ENCODE measurements around the gene TKT. TPM values are rescaled to one million over a fixed set of nuclear protein-coding genes. Genes with fewer than 3 reads are reported as not detected.
"Not testable (repeated sequence)": the region's sequence is repeated elsewhere in the genome, so short reads cannot be mapped to it uniquely, and the experiment has no call there.

Gene TKT
- total RNA-seq, 1 donor = 1,326 TPM

GRCh38 chr3:53260286-53260785 is 4.5 kb upstream of the TKT start:
- no peak for DNase-seq (ENCODE audit: low read depth in 2 of 3, low spot score in 2 of 3)

GRCh38 chr3:53259427-53260259 is 3.8 kb upstream of the TKT start:
- DNase-seq (ENCODE audit: low read depth in 2 of 3, low spot score in 2 of 3) = no peak

GRCh38 chr3:53258600-53259426 is 3.0 kb upstream of the TKT start:
- DNase-seq (ENCODE audit: low read depth in 2 of 3, low spot score in 2 of 3) = no peak

- no peak for DNase-seq (ENCODE audit: low read depth in 2 of 3, low spot score in 2 of 3)
Measured at GRCh38 chr3:53257465-53257864, 1.6 kb upstream of the TKT start.

DNA sequence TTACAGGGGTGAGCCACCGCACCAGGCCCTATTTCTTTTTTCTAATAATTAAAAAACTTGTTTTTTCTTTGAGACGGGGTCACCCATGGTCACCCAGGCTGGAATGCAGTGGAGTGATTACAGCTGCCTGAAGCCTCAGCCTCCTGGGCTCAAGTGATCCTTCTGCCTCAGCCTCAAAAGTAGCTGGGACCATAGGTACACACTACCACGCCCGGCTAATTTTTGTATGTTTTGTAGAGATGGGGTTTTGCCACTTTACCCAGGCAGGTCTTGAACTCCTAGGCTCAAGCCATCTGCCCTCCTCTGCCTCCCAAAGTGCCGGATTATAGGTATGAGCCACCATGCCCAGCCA is 858 bp upstream of the TKT start:
- DNase-seq (ENCODE audit: low read depth in 2 of 3, low spot score in 2 of 3) = no peak

GRCh38 chr3:53255423-53255774 is 423 bp downstream of the TKT start:
- DNase-seq (ENCODE audit: low read depth in 2 of 3, low spot score in 2 of 3) = peak in 1 of 3 donors; percentile 23

DNA sequence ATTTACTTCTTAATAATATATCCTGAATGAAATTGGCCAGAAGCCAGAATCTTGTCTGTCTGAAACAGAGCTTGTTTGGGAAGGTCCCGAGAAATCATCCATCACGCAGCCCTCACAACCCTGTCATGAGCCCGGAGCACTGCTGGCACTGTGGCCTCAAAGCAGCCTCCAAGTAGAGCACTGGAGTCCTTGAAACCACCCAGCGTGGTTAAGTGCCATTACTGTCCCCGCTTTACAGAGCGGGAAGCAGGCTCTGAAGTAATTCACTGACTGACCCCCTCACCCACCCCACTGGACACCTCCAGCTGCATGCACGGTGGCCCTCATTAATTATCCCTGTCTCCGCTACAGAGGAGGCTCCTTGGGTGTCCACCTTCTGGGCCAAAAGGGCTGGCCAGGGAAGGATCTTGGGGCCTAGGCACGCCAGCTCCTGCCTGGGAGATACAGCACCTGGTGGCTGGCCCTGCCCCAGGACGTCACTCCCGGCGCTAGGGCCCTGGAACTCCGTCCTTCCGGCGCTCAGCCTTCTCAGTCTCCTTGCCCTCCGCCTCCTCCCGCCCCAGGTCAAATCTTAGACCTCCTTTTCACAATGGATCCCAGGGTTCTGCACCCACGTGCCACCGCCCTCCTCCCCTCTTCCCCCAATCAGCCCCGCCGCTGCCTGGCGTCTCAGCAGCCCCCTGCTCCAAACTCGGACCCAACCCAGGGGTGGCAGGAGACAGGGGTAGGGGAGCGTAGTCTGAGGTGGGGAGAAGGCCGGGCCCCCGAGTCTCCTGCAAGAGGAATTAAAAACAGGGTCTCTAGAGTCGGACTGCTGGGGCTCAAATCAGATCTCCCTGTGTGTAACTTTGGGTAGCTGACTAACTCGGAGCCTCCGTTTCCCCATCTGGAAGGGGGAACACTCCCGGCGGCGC is 1.1 kb downstream of the TKT start:
- DNase-seq (ENCODE audit: low read depth in 2 of 3, low spot score in 2 of 3) = peak in 2 of 3 donors; percentile 45 to 47

DNA sequence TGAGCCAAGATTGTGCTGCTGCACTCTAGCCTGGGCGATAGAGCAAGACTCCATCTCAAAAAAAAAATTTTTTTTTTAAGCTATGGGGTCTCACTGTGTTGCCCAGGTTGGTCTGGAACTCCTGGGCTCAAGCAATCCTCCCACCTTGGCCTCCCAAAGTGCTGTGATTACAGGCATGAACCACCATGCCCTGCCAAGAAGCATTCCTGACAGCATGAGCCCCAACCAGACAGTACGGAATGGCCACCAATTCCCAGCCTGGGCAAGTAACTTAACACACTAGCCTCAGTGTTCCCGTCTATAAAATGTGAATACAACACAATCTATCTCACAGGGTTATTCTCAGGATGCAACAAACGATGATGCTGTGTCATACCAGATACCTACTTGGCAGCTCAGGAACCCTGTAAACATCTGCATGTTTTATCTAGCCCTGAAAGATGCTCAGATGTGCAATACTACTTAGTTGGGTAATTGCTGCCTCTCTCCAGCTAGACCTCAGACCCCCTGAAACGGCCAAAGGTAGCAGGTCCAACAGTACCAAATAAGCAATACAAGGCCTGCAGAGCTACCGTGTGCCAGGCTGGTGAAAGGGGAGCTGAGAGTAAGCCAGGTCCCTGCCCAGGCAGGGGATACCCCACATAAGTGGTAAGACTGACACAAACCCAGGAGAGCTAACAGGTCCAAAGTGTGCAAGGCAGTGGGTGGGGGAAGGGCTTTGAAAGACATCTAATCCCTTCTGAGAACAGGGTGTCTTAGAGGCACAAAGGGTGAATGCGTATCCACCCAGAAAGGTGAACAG is 1.9 kb downstream of the TKT start:
- no peak for DNase-seq (ENCODE audit: low read depth in 2 of 3, low spot score in 2 of 3)

- not testable (repeated sequence) for DNase-seq (ENCODE audit: low read depth in 2 of 3, low spot score in 2 of 3)
Measured at GRCh38 chr3:53252947-53253322, 2.9 kb downstream of the TKT start.

DNA sequence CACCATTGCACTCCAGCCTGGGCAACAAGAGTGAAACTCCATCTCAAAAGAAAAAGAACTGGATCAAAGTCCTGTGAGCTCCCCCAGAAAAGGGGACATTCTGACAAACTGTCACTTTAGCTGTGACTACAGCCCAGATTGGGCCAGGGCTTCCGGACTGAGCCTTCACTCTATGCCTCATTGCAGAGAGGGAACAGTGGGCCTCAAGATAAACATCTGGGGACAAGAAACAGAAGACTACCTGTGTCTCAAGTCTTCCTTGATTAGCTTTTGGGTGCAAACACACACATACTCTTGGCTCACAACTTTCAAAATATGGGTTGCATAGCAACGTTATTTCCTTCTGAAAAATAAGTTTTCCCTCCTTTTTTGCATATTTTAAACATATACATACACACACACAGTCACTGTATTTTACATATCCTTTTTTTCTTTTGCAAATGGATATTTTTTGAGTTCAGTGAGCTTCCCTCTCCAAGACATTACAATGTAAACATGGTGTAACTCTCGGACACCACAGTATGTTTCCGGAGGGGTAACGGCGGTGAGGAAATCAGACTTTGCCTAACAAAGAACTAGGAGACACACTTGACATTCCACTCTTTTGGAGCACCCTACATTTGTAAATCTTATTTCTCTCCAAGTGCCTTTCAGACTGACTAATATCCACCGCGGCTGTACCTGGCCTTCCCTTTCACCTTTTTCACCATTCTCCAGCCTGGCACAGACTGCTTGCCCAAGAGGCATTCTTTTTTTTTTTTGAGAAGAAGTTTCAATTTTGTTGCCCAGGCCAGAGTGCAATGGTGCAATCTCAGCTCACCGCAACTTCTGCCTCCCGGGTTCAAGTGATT is 3.5 kb downstream of the TKT start:
- DNase-seq (ENCODE audit: low read depth in 2 of 3, low spot score in 2 of 3) = peak in 2 of 3 donors; percentile 74 to 87

GRCh38 chr3:53250881-53251605 is 4.8 kb downstream of the TKT start:
- no peak for DNase-seq (ENCODE audit: low read depth in 2 of 3, low spot score in 2 of 3)

DNA sequence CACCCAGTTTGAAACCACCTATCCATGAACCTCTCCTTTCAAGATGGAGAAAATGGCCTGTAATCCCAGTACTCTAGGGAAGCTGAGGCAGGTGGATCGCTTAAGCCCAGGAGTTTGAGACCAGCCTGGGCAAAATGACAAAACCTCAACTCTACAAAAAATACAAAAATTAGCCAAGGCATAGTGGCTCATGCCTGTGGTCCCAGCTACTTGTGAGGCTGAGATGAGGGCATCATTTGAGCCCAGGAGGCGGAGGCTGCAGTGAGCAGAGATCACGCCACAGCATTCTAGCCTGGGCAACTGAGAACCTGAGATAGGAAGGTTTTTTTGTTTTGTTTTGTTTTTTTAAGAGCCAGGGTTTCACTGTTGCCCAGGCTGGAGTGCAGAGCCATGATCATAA is 5.4 kb downstream of the TKT start:
- no peak for DNase-seq (ENCODE audit: low read depth in 2 of 3, low spot score in 2 of 3)

DNA sequence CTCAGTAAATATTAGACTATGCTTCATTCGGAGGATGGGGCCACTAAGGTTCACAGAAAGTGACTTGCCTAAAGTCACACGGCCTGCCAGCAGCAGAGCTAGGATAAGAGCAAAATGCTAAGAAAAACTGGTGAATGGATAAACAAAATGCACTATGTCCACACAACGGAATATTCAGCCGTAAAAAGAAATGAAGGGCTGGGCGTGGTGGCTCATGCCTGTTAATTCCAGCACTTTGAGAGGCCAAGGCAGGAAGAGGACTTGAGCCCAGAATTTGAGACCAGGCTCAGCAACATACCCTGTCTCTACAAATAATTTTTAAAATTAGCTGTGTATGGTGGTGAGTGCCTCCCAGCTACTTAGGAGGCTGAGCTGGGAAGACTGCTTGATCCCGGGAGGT is 7.7 kb downstream of the TKT start:
- no peak for DNase-seq (ENCODE audit: low read depth in 2 of 3, low spot score in 2 of 3)

DNA sequence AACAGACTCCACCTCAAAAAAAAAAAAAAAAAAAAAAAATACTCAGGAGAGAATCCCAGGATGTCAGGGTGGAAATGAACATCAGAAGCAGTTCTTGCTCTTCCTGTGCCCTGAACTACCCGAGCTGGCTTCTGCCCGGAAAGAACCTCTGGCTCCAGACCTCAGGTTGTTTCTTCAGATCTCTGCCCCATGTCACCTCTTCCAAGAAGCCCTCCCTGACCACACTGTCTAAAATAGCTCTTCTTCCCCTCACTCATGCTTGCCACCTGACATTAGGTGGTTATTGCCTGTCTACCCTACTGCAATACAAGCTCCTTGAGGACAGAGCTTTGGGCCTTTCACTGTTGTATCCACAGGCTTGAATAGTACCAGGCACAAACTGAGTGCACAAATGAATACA is 8.2 kb downstream of the TKT start:
- no peak for DNase-seq (ENCODE audit: low read depth in 2 of 3, low spot score in 2 of 3)

DNA sequence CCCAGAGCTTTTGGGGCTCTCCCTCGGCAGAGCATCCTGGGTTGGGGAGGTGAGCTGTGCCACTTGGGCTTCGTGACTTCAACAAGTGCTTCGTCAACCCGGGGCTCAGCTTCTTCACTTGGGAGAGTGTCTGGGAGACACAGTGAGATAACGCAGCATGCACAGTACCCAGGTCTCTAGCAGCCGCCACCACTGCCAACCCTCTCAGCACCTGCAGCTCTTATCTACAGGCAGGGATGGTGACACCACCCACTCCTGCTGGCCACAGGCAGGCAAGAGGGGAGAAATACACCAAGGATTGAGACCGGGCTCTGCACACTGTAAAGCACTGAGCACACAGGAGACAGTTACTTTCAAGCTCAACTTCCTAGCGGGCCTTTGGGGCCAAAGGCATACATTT is 11.6 kb downstream of the TKT start:
- DNase-seq (ENCODE audit: low read depth in 2 of 3, low spot score in 2 of 3) = no peak

GRCh38 chr3:53243785-53244184 is 12.0 kb downstream of the TKT start:
- DNase-seq (ENCODE audit: low read depth in 2 of 3, low spot score in 2 of 3) = no peak

DNA sequence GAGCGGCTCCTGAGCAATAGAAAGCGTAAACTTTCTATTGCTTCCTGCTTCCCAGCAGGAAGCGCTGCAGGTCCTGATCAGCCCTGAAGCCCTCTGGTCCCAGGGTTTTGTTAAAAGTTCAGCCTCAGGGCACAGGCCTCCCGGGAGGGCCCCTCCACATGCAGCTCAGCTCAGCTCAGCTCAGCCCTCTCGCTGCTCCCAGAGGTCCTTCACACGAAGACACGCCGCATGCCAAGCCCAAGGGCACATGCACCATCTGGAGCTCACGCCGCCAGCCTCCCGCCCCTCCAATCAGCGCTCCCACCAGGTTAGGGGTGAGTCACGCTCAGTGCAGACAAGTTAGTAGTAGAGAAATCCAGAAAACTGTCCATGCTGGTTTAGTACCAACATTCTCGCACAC is 12.7 kb downstream of the TKT start:
- no peak for DNase-seq (ENCODE audit: low read depth in 2 of 3, low spot score in 2 of 3)

- DNase-seq (ENCODE audit: low read depth in 2 of 3, low spot score in 2 of 3) = no peak
Measured at GRCh38 chr3:53242642-53243041, 13.2 kb downstream of the TKT start.

GRCh38 chr3:53242155-53242554 is 13.7 kb downstream of the TKT start:
- no peak for DNase-seq (ENCODE audit: low read depth in 2 of 3, low spot score in 2 of 3)

Measured in hematopoietic multipotent progenitor cell (in vitro differentiated cells).